Sigmoid colon (tissue), 7 donors: ENCODE measurements around the gene PBX2. TPM values are rescaled to one million over a fixed set of nuclear protein-coding genes. Genes with fewer than 3 reads are reported as not detected.
"Not testable (repeated sequence)": the region's sequence is repeated elsewhere in the genome, so short reads cannot be mapped to it uniquely, and the experiment has no call there.

Experiments used
- DNase-seq: peaks from one replicate; pipeline ENCODE4 v3.0.0-alpha.2; 2019
- H3K27ac ChIP-seq, 4 donors: fragments of 200-600 bp; sonication (generic); one replicate each; pipeline ENCODE4 v1.5.1; 2016 to 2019; ENCODE audit warnings: mild to moderate bottlenecking in 1 of 4
- H3K27me3 ChIP-seq, 3 donors: fragments of 200-600 bp; sonication (generic); one replicate each; pipeline ENCODE4 v1.5.1; 2019; ENCODE audit warnings: mild to moderate bottlenecking in 1 of 3
- H3K36me3 ChIP-seq, 4 donors: fragments of 200-600 bp; sonication (generic); one replicate each; pipeline ENCODE4 v1.5.1; 2016 to 2019
- H3K4me1 ChIP-seq, 4 donors: fragments of 200-600 bp; sonication (generic); one replicate each; pipeline ENCODE4 v1.5.1; 2017 to 2019
- H3K4me3 ChIP-seq, 4 donors: fragments of 200-600 bp; sonication (generic); one replicate each; pipeline ENCODE4 v1.5.1; 2017 to 2019; ENCODE audit warnings: mild to moderate bottlenecking in 2 of 4, moderate library complexity in 1 of 4
- H3K9me3 ChIP-seq, 4 donors: fragments of 200-600 bp in 3 of 4; sonication (generic) in 3 of 4; one replicate each; pipeline versions ENCODE4 v1.5.1 to v1.6.1; 2013 to 2019
- EP300 ChIP-seq, 4 donors: sonication (generic); formaldehyde crosslinking; IDR thresholded peaks; one replicate each; pipeline ENCODE4 v1.6.1; 2017; ENCODE audit warnings: antibody characterized with exemption in 4 of 4
- POLR2A ChIP-seq, 2 donors: fragments of 450-650 bp; IDR thresholded peaks; one replicate each; pipeline ENCODE4 v1.6.1; 2016; ENCODE audit warnings: antibody characterized with exemption in 2 of 2, mild to moderate bottlenecking in 2 of 2, moderate library complexity in 2 of 2
- POLR2AphosphoS5 ChIP-seq, 4 donors: sonication (generic); formaldehyde crosslinking; IDR thresholded peaks; one replicate each; pipeline ENCODE4 v1.6.1; 2017; ENCODE audit warnings: antibody characterized with exemption in 4 of 4
- WGBS, 2 donors: extraction: QIAGEN DNeasy Blood & Tissue Kit; methylation state at CpG; one replicate each; pipeline ENCODE4 v1.1.7; 2013; 5-methylcytosine and 5-hydroxymethylcytosine counted together
- intact Hi-C: fragments of 100-400 bp; cut with DNase I; formaldehyde crosslinking; loops from one replicate; pipeline ENCODE4 v1.15.1; 2023
- polyA plus RNA-seq, 3 donors: library from polyadenylated mRNA; stranded (reverse); fragments of 200-250 nt; gene quantifications; one replicate each; pipeline ENCODE4 v1.2.3, GENCODE V29; 2013
- total RNA-seq, 4 donors: library from RNA; depleted of rRNA; stranded (reverse); fragments of >200 nt; gene quantifications; one replicate each; pipeline ENCODE4 v1.1.0, GENCODE V29; 2016
- TF ChIP-seq, protein P1 (sequence below), 4 experiments: fragments of 450-650 bp in 3 of 4; fragments of 200-600 bp in 1 of 4; IDR thresholded peaks; one replicate each; pipeline ENCODE4 v1.5.1; 2016 to 2019; ENCODE audit warnings: antibody characterized with exemption in 4 of 4, mild to moderate bottlenecking in 3 of 4, moderate library complexity in 2 of 4
- donor health status: healthy with polysubstance abuse.
- donor health status: Bipolar disorder and iron deficiency.
- donor health status: healthy.

The PBX2 gene
- total and polyA plus RNA-seq, 7 donors, result 16.6 to 67.7 (median 54.2) TPM

GRCh38 chr6:32188381-32189068 lies 1.5 kb downstream of the PBX2 start:
- Histone ChIP-seq H3K9me3 (no peaks in the 10 kb centered on the region), H3K27ac (peak overlapping the region; percentile 93 to 100 (median 96)), H3K36me3 (peaks cover 0 to 25% (median 13%) of the 10 kb centered on the region in 4 donors), H3K4me1 (peaks cover 0 to 63% (median 50%) of the 10 kb centered on the region in 4 donors), H3K27me3 (no peaks in the 10 kb centered on the region), H3K4me3 (peak overlapping the region; percentile 76 to 98 (median 92))
- WGBS, 2 donors, result 26 to 41% methylated on average over 13 of the region's 13 CpGs
- DNase-seq, result peak; percentile 81
- intact Hi-C loops, result loop anchor here (5.0 kb wide), 1 partner anchor 646 kb away; the partner anchor contains the start of gene DDX39B
- peak in 2 of 4 donors; percentile 14 to 47 for TF ChIP-seq POLR2AphosphoS5 (IDR thresholded peaks at IDR 0.05)
- no peak for TF ChIP-seq EP300 (IDR thresholded peaks at IDR 0.05)
- TF ChIP-seq, protein P1, sequence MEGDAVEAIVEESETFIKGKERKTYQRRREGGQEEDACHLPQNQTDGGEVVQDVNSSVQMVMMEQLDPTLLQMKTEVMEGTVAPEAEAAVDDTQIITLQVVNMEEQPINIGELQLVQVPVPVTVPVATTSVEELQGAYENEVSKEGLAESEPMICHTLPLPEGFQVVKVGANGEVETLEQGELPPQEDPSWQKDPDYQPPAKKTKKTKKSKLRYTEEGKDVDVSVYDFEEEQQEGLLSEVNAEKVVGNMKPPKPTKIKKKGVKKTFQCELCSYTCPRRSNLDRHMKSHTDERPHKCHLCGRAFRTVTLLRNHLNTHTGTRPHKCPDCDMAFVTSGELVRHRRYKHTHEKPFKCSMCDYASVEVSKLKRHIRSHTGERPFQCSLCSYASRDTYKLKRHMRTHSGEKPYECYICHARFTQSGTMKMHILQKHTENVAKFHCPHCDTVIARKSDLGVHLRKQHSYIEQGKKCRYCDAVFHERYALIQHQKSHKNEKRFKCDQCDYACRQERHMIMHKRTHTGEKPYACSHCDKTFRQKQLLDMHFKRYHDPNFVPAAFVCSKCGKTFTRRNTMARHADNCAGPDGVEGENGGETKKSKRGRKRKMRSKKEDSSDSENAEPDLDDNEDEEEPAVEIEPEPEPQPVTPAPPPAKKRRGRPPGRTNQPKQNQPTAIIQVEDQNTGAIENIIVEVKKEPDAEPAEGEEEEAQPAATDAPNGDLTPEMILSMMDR (IDR thresholded peaks at IDR 0.05), result no peak
- TF ChIP-seq POLR2A (IDR thresholded peaks at IDR 0.05), result no peak

DNA sequence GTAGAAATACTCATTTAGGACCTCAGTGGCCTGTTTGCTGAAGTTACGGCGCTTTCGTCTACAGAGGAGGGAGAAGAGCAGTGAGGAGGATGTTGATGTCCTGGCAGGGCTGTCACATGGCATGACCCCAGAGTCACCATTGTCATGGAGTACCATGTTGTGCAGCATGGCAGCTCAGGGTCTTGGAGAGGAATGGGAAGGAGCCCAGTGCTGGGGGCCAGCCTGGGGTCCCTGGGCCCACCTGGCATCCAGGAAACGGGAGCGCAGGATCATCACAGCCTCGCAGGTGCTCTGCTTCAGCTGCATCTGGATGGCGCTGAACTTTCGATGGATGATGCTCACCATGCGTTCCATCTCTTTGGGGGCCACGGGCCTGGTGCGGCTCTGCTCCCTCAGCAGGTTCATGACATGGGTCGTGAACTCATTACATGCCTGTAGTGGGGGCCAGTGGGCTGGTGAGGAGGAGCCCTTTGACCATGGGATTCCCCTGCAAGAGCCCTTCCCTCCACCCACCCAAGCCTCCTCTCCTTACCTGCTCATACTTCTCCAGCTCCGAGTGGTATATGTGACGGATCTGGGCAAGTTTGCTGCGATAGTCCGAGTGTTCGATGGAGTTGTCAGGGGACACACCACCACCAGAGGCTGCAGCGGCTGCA lies 2.1 kb downstream of the PBX2 start:
- Histone ChIP-seq H3K36me3 (peaks cover 0 to 32% (median 13%) of the 10 kb centered on the region in 4 donors), H3K4me1 (peaks cover 0 to 63% (median 50%) of the 10 kb centered on the region in 4 donors), H3K4me3 (peak overlapping the region in 3 of 4 donors; percentile 92 to 98 (median 93)), H3K27ac (peak overlapping the region; percentile 93 to 100 (median 96))
- 79 to 85% methylated on average over 18 of the region's 18 CpGs for WGBS, 2 donors
- not testable (repeated sequence) for H3K27me3 ChIP-seq, DNase-seq, H3K9me3 ChIP-seq
- intact Hi-C loops, result loop anchor here (5.0 kb wide), 1 partner anchor 646 kb away; the partner anchor contains the start of gene DDX39B

GRCh38 chr6:32187009-32187709 lies 2.8 kb downstream of the PBX2 start:
- Histone ChIP-seq H3K4me3 (no peak overlapping the region), H3K4me1 (peaks cover 0 to 62% (median 49%) of the 10 kb centered on the region in 4 donors)

GRCh38 chr6:32186151-32186840 lies 3.7 kb downstream of the PBX2 start:
- H3K4me1 ChIP-seq, result peaks cover 0 to 67% (median 51%) of the 10 kb centered on the region in 4 donors

More at GRCh38 chr6:32187009-32187709, 2.8 kb downstream of the PBX2 start:
- DNase-seq, result no peak
- H3K9me3 ChIP-seq, result no peaks in the 10 kb centered on the region
- peaks cover 0 to 39% (median 13%) of the 10 kb centered on the region in 4 donors for H3K36me3 ChIP-seq
- 57 to 78% methylated on average over 12 of the region's 12 CpGs for WGBS, 2 donors
- H3K27me3 ChIP-seq, result no peaks in the 10 kb centered on the region
- TF ChIP-seq EP300 (IDR thresholded peaks at IDR 0.05), result no peak
- TF ChIP-seq POLR2AphosphoS5 (IDR thresholded peaks at IDR 0.05), result no peak
- TF ChIP-seq, protein P1 (IDR thresholded peaks at IDR 0.05), result no peak
- no peak for TF ChIP-seq POLR2A (IDR thresholded peaks at IDR 0.05)
- intact Hi-C loops, result loop anchor here (5.0 kb wide), 1 partner anchor 645 kb away; the partner anchor contains the start of gene DDX39B
- H3K27ac ChIP-seq, result peak overlapping the region; percentile 83 to 100 (median 96)

DNA sequence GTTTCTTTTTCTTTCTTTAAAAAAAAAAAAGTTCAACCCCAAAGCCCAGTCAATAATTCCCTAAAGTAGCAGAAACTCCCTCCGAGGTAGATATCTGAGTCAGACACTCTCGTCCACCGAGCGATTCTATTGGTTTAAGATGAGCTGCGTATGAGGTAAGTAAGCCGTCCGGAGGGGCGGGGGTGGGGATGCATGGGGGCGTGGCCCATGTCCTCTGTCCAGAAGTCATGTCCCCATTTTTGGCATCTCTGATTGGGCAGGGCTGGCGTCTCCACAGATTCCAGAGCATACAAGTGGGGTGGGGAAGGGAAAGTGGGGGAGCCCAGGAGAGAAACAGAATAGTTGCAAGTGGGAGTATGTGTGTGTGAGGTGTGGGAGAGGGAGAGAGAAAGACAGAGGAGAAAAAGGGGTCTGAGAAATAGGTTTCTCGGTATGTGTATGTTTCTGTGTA lies 4.3 kb downstream of the PBX2 start:
- H3K4me3 ChIP-seq, H3K9me3 ChIP-seq, H3K27me3 ChIP-seq: not testable (repeated sequence)
- WGBS, 2 donors, result 24 to 40% methylated on average over 11 of the region's 11 CpGs
- Histone ChIP-seq H3K36me3 (peaks cover 6 to 53% (median 19%) of the 10 kb centered on the region in 4 donors), H3K4me1 (peaks cover 0 to 64% (median 45%) of the 10 kb centered on the region in 4 donors), H3K27ac (peak overlapping the region; percentile 83 to 100 (median 96))
- DNase-seq, result peak; percentile 97
- intact Hi-C loops, result loop anchor here (5.0 kb wide), 1 partner anchor 643 kb away; the partner anchor contains the start of gene DDX39B
- TF ChIP-seq POLR2AphosphoS5 (IDR thresholded peaks at IDR 0.05), result peak in 2 of 4 donors; percentile 13 to 55

More at GRCh38 chr6:32186151-32186840, 3.7 kb downstream of the PBX2 start:
- Histone ChIP-seq H3K27ac (peak overlapping the region; percentile 83 to 100 (median 96)), H3K36me3 (peaks cover 0 to 47% (median 13%) of the 10 kb centered on the region in 4 donors)
- H3K9me3 ChIP-seq, DNase-seq, H3K27me3 ChIP-seq, H3K4me3 ChIP-seq: not testable (repeated sequence)
- intact Hi-C loops, result loop anchor here (5.0 kb wide), 1 partner anchor 644 kb away; the partner anchor contains the start of gene DDX39B
- WGBS, 2 donors, result 71% methylated on average over 10 of the region's 10 CpGs
